ENCODE data around the gene TMX3.

TMX3 gene

DNA sequence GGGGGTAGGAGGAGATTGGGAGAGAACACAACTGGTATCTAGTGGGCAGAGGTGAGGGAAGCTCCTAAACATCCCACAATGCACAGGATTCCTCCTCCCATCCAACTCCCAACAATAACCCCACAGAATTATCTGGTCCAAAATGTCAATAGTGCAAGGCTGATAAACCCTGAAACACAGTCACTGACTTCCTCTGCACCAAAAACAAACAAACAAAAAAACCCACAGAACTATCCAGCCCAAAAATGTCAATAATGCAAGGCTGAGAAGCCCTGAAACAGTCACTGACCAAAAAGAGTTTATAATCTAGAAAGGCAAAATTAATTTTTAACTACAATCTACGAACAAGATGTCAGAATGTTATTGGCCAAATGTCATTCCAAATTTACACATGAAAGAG lies 9.8 kb downstream of the TMX3 start:
- no peak for DNase-seq

GRCh38 chr18:68703326-68703725 lies 11.6 kb downstream of the TMX3 start:
- no peak for DNase-seq

- no peak for DNase-seq
Observed at GRCh38 chr18:68701353-68701752, 13.6 kb downstream of the TMX3 start.

DNA sequence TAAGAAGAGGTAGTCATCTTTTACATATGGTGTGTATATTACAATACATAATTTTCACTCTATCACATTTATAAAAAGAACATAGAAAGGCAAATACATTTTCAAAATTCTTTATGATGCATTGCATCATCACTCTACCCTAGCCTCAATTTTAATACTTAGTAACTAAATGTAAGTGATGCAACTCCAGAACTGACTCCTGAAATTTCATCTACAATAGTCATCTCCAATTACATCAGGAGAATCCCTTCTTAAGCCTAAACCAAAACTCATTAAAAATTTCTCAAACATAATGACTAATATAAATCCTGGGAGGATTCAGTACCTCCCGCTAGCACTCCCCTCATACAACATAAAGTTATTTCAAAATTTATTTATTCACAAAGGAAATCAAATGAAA lies 15.9 kb downstream of the TMX3 start:
- DNase-seq = no peak

DNA sequence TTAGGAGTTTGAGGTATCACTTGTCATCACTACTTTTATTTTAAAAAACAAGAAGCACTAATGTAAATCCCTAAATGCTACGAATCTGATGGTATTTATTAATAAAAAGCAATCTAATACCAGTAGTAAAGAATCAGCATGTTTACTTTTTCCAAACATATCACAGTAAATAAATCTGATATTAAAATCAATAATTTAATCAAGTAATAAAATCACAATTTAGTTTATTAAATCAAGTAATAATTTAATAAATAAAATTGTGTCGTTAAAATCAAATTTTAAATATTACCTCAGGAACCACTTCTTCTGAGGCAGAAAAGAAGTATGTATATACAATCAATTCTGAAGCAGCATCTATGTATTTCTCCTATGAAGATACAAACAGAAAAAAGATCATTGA lies 18.0 kb downstream of the TMX3 start:
- no peak for DNase-seq

GRCh38 chr18:68694316-68694715 lies 20.6 kb downstream of the TMX3 start:
- DNase-seq = no peak

DNA sequence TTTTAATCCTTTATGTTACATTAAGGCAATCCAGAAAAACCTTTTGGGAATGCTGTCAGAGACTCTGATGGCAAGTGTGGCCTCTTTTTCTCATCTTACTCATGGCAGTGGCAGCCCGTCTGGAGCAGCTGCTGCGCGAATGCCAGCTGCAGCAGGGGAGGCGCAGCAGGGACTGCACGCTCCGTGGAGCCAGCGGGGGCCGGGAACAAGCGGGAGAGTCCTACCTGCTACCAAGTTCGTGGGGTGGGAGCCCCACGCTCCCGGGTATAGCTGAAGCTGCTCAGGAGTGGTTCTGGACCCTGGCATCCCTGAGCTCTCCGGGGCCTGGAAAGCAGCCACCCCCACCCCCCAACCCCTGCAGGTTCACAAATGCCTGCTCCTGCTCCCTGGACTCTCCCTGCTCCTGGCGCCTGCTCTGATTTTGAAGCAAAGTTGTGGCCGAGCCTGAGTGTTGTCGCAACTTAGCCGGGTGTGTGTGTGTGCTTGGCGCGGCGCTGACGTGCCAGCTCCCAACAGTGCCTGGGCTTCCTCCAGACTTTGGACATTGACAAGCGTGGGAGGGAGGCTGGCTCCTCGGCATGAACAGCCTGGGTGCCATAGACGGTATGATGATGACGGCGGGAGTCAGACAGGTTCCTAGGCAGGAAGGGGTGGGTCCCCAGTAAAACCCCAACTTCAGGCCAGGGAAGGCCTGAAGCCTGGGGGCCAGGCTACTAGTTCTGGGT lies 21.7 kb downstream of the TMX3 start:
- DNase-seq = no peak

- DNase-seq = no peak
Observed at GRCh38 chr18:68679528-68679927, 35.4 kb downstream of the TMX3 start.

DNA sequence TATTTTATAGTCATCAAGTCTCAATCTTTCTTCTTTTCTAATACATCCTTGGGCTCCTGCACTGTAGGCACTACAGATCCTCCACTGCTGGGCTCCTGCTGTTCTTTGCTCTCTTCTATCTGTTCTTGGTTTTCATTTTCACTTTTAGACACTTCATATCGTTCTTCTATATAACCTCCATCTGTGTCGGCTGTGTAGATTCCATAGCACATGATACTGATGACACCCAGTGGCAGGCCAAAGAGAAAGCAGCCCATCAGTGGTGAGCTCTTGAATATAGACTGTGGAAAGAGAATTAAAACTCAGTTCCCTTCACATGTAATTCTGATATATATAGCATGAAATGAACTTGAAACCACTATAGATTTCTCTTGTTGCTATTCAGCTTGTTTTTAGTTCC lies 38.0 kb downstream of the TMX3 start:
- DNase-seq = peak; percentile 27

GRCh38 chr18:68667121-68667520 lies 47.8 kb downstream of the TMX3 start:
- DNase-seq = no peak

DNA sequence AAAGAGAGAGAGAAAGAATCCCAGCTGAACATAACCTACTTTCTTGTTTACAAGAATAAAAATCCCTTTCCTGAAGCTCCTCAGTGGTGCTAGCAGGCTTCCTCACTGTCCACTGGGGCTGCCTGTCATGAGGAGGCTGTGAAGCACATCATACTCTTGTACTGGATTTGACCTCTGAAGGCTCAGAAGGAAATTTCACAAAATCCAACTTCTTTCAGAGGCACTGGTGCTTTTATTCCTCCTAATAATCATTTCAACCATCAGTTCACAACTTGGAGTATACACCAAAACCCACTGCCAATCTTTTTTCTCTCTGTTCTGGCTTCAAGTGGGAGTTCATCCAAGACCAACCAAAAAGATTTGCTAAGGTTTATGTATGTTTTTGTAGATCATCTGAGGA lies 48.5 kb downstream of the TMX3 start:
- no peak for DNase-seq

DNA sequence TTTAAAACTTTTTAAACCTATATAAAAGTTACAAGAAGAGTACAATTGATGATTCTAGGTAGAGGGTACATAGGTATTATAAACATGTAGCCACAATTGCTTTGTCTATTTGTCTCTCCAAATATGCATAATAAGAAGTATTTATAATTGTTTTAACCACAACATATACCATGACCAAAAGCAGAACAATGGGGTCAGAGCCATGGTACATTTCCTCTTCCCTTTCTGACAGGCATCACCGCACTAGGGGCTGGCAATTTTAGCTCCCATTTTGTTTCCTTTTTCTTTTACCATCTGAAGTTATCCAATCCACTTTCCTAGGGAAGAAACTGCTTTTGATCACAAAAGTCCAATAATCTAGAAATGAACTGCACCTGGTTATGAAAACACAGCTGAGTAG lies 49.3 kb downstream of the TMX3 start:
- DNase-seq = no peak

GRCh38 chr18:68662754-68663153 lies 52.2 kb downstream of the TMX3 start:
- DNase-seq = no peak

- DNase-seq = peak; percentile 22
Observed at GRCh38 chr18:68660354-68661183, 54.3 kb downstream of the TMX3 start.

DNA sequence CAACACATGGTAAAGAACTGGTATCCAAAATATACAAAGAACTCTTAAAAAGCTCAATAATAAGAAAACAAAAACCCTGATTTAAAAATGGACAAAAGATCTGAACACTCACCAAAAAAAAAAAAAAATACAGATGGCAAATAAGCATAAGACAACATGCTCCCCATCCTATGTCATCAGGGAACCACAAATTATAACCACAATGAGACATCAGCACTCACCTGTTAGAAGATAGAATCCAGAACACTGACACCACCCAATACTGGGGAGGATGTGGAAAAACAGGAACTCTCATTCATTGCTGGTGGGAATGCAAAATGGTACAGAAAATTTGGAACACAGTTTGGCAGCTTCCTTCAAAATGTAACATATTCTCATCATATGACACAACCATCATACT lies 66.7 kb downstream of the TMX3 start:
- no peak for DNase-seq

DNA sequence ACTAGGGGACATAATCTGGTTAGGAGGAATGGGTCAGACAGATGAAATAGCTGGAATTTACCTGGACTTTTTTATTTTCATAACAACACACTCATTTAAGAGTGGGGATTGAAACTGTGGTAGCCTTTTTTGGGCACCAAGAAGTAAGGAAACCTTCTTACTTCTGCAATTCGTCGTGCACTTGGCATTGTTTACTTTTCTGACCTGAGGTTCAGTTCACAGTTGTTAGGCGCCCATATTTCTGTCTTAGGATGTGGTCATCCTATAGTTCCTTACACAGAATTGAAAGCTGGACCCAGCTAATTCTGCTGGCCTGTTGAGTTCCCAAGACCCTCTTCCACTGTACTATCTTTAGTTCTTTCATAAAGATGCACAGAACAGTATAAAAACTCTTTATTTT lies 72.9 kb downstream of the TMX3 start:
- DNase-seq = no peak

DNA sequence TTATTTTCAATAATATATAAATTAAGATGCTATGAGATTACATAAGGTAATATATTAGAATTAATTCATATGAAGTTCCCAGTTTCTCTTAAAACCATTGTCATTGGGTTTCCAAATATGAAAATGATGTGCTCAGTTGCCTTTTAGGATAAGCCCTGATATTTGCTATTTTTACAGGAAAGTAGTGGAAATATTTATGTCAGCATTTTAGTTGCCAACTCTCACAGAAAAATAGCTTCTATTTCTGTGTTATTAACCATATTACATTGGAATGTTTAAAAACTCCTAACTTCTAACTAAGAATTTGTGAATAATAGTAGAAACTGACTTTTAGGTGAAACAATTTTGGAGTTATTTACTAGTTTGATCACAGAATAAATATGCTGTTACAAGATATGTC lies 74.0 kb downstream of the TMX3 start:
- DNase-seq = no peak

- DNase-seq = no peak
Observed at GRCh38 chr18:68638613-68639012, 76.3 kb downstream of the TMX3 start.

- DNase-seq = no peak
Observed at GRCh38 chr18:68627812-68628211, 87.1 kb downstream of the TMX3 start.
